SK-N-SH (cell line): ENCODE data around the gene TRIM6. TPM values are rescaled to one million over a fixed set of nuclear protein-coding genes. Genes with fewer than 3 reads are reported as not detected.

Source experiments
- CTCF ChIA-PET: fragments of 300-600, 350-600 bp; formaldehyde crosslinking; extraction: SDS; loops from one replicate; lab custom pipeline; 2021; lab: Yijun Ruan, JAX
- POLR2A ChIA-PET: fragments of 350-600 bp; sonication (Branson Sonifier 250); formaldehyde crosslinking; extraction: SDS; loops from one replicate; lab custom pipeline; 2020; ENCODE audit warnings: antibody characterized with exemption, inconsistent platforms; lab: Yijun Ruan, JAX
- DNase-seq: peaks from one replicate; pipeline ENCODE4 v3.0.0; 2012
- H2AFZ ChIP-seq: fragments of 200-600 bp; sonication (generic); 2 replicates; pipeline ENCODE4 v1.8.1; 2016; ENCODE audit warnings: antibody characterized with exemption, mild to moderate bottlenecking, low read depth
- H3F3A ChIP-seq: fragments of 200-600 bp; sonication (generic); replicated peaks from 2 replicates; pipeline ENCODE3; 2016; ENCODE audit warnings: antibody characterized with exemption, mild to moderate bottlenecking; ENCODE audit not compliant: insufficient read depth
- H3K27ac ChIP-seq, 2 experiments: fragments of 200-500 bp in 1 of 2; fragments of 200-600 bp in 1 of 2; sonication (Bioruptor generic) in 1 of 2; sonication (generic), shearing (Covaris generic) in 1 of 2; 2 replicates each; pipeline versions ENCODE4 v1.5.1 to v1.6.1; 2014 to 2016; ENCODE audit warnings: low read depth in 2 of 2, inconsistent platforms in 1 of 2, low read length in 1 of 2, mild to moderate bottlenecking in 1 of 2, mixed read lengths in 1 of 2
- H3K27me3 ChIP-seq: fragments of 200-600 bp; sonication (generic), shearing (Covaris generic); 2 replicates; pipeline ENCODE4 v1.6.1; 2016; ENCODE audit warnings: mixed run types; ENCODE audit not compliant: insufficient read depth
- H3K36me3 ChIP-seq, 2 experiments: fragments of 200-500 bp in 1 of 2; fragments of 200-600 bp in 1 of 2; sonication (Bioruptor generic) in 1 of 2; sonication (generic) in 1 of 2; replicated peaks in 1 of 2; 2 replicates each; pipeline versions ENCODE3 to v1.5.1; 2014 to 2016; ENCODE audit warnings: low read length in 1 of 2, mild to moderate bottlenecking in 1 of 2; ENCODE audit not compliant: insufficient read depth in 2 of 2, control insufficient read depth in 1 of 2
- H3K4me1 ChIP-seq, 2 experiments: fragments of 200-500 bp in 1 of 2; fragments of 200-600 bp in 1 of 2; sonication (Bioruptor generic) in 1 of 2; sonication (generic), shearing (Covaris generic) in 1 of 2; 2 replicates each; pipeline versions ENCODE4 v1.5.1 to v1.6.1; 2014 to 2016; ENCODE audit warnings: low read depth in 1 of 2, low read length in 1 of 2, mixed run types in 1 of 2; ENCODE audit not compliant: insufficient read depth in 2 of 2, control insufficient read depth in 1 of 2
- H3K4me2 ChIP-seq: fragments of 200-600 bp; sonication (generic), shearing (Covaris generic); 2 replicates; pipeline ENCODE4 v1.6.1; 2017; ENCODE audit warnings: mixed run types
- H3K4me3 ChIP-seq, 2 experiments: fragments of 200-500 bp in 1 of 2; fragments of 200-600 bp in 1 of 2; sonication (Bioruptor generic) in 1 of 2; sonication (generic), shearing (Covaris generic) in 1 of 2; 2 replicates each; pipeline versions ENCODE4 v1.5.1 to v1.8.1; 2014 to 2016; ENCODE audit warnings: low read depth in 2 of 2, inconsistent platforms in 1 of 2, low read length in 1 of 2, mild to moderate bottlenecking in 1 of 2, mixed read lengths in 1 of 2, moderate library complexity in 1 of 2
- H3K79me2 ChIP-seq: fragments of 200-600 bp; sonication (generic); 2 replicates; pipeline ENCODE4 v1.8.1; 2017; ENCODE audit warnings: mild to moderate bottlenecking; ENCODE audit not compliant: insufficient read depth
- H3K9ac ChIP-seq: fragments of 200-600 bp; sonication (generic); 2 replicates; pipeline ENCODE4 v1.6.1; 2017; ENCODE audit warnings: mixed run types
- H3K9me2 ChIP-seq: fragments of 200-600 bp; sonication (generic); 2 replicates; pipeline ENCODE4 v1.6.1; 2017; ENCODE audit warnings: mixed run types
- H3K9me3 ChIP-seq: fragments of 200-600 bp; sonication (generic); 2 replicates; pipeline ENCODE4 v1.6.1; 2017; ENCODE audit warnings: mixed run types, mild to moderate bottlenecking, moderate library complexity
- H4K20me1 ChIP-seq: fragments of 200-600 bp; sonication (generic); 2 replicates; pipeline ENCODE4 v1.6.1; 2017; ENCODE audit warnings: mild to moderate bottlenecking, mixed run types; ENCODE audit not compliant: insufficient read depth
- FOSL2 ChIP-seq: IDR thresholded peaks from 2 replicates; pipeline ENCODE4 v1.4.0; 2012; ENCODE audit warnings: low read depth, mild to moderate bottlenecking, moderate library complexity, borderline replicate concordance
- JUND ChIP-seq: IDR thresholded peaks from 2 replicates; pipeline ENCODE4 v1.4.0; 2012
- MAX ChIP-seq: IDR thresholded peaks from 2 replicates; pipeline ENCODE4 v1.4.0; 2012; ENCODE audit warnings: low read depth
- NFIC ChIP-seq: IDR thresholded peaks from 2 replicates; pipeline ENCODE4 v1.4.0; 2012; ENCODE audit warnings: borderline replicate concordance
- RAD21 ChIP-seq: IDR thresholded peaks from 2 replicates; pipeline ENCODE4 v1.6.1; 2012; ENCODE audit warnings: mild to moderate bottlenecking, low read length
- RCOR1 ChIP-seq: fragments of 150-350 bp; IDR thresholded peaks from 2 replicates; pipeline ENCODE4 v1.6.1; 2017; ENCODE audit warnings: antibody characterized with exemption, low read length
- RFX5 ChIP-seq: IDR thresholded peaks from 2 replicates; pipeline ENCODE4 v1.6.1; 2012; ENCODE audit warnings: mild to moderate bottlenecking, improper control_type of control experiment, low read length
- RXRA ChIP-seq: IDR thresholded peaks from 2 replicates; pipeline ENCODE4 v1.4.0; 2012; ENCODE audit warnings: low read depth, mild to moderate bottlenecking, borderline replicate concordance
- SMC3 ChIP-seq: IDR thresholded peaks from 2 replicates; pipeline ENCODE4 v1.6.1; 2012; ENCODE audit warnings: low read depth, low read length, improper control_type of control experiment
- TAF1 ChIP-seq: IDR thresholded peaks from 2 replicates; pipeline ENCODE4 v1.6.1; 2012; ENCODE audit warnings: low read depth, mild to moderate bottlenecking, low read length, moderate library complexity, borderline replicate concordance
- TCF12 ChIP-seq: IDR thresholded peaks from 2 replicates; pipeline ENCODE4 v1.4.0; 2012
- TEAD4 ChIP-seq: IDR thresholded peaks from 2 replicates; pipeline ENCODE4 v1.4.0; 2012; ENCODE audit warnings: mild to moderate bottlenecking, borderline replicate concordance; ENCODE audit not compliant: insufficient read depth
- YY1 ChIP-seq: IDR thresholded peaks from 2 replicates; pipeline ENCODE4 v1.4.0; 2012; ENCODE audit warnings: low read depth, mild to moderate bottlenecking
- WGBS: methylation state at CpG from one replicate; pipeline ENCODE4 v1.1.6; 2017; ENCODE audit warnings: low lambda C conversion rate; 5-methylcytosine and 5-hydroxymethylcytosine counted together
- polyA plus RNA-seq, 3 experiments: library from polyadenylated mRNA; depleted of rRNA; stranded (reverse); fragments of >200 nt; gene quantifications; 2 replicates each; pipeline ENCODE4 v1.2.3, GENCODE V29; 2012
- TF ChIP-seq, protein P1 (sequence below): fragments of 200-600 bp; sonication (generic); IDR thresholded peaks from 2 replicates; pipeline ENCODE4 v1.6.1; 2017; ENCODE audit warnings: antibody characterized with exemption, mild to moderate bottlenecking, moderate library complexity
- TF ChIP-seq, protein P2 (sequence below): fragments of 150-350 bp; IDR thresholded peaks from 2 replicates; pipeline ENCODE4 v1.6.1; 2016; ENCODE audit warnings: mild to moderate bottlenecking, low read depth, low read length
- TF ChIP-seq, protein P3 (sequence below): fragments of 150-350 bp; IDR thresholded peaks from 2 replicates; pipeline ENCODE4 v1.6.1; 2017; ENCODE audit warnings: antibody characterized with exemption, low read length, low read depth, borderline replicate concordance

The TRIM6 gene
- polyA plus RNA-seq, 1 of the 3 experiments (the other 2 are of a cell fraction), result 0.46 TPM

DNA sequence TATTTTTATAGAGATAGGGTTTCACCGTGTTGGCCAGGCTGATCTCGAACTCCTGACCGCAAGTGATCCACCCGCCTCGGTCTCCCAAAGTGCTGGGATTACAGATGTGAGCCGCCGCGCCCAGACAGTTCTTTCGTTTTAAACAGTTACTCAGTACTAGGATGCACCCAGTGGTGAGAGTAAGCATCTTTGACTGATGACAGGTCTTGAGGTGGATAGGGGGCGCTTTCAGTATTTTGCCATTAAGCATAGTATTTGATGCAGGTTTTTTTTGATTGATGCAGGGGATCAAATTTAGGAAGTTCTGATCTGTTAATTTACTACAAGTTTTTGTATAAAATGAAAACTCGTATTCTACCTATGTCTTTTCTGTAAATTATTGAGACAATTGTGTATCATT, 15.2 kb downstream of the TRIM6 start:
- H3K9me2 ChIP-seq, result no peaks in the 10 kb centered on the region
- DNase-seq, result no peak
- H3F3A ChIP-seq, result no peaks in the 10 kb centered on the region
- H4K20me1 ChIP-seq, result no peaks in the 10 kb centered on the region
- H3K79me2 ChIP-seq, result no peaks in the 10 kb centered on the region
- WGBS, result under 1% methylated on average over 11 of the region's 11 CpGs
- no peak overlapping the region for H3K4me2 ChIP-seq
- H3K9ac ChIP-seq, result no peak overlapping the region
- H3K27me3 ChIP-seq, result peaks cover 37% of the 10 kb centered on the region; the same call in 1 of the 2 replicates
- no peak overlapping the region for H2AFZ ChIP-seq
- no peak overlapping the region for H3K4me3 ChIP-seq
- no peaks in the 10 kb centered on the region for H3K36me3 ChIP-seq
- TF ChIP-seq, protein P1, sequence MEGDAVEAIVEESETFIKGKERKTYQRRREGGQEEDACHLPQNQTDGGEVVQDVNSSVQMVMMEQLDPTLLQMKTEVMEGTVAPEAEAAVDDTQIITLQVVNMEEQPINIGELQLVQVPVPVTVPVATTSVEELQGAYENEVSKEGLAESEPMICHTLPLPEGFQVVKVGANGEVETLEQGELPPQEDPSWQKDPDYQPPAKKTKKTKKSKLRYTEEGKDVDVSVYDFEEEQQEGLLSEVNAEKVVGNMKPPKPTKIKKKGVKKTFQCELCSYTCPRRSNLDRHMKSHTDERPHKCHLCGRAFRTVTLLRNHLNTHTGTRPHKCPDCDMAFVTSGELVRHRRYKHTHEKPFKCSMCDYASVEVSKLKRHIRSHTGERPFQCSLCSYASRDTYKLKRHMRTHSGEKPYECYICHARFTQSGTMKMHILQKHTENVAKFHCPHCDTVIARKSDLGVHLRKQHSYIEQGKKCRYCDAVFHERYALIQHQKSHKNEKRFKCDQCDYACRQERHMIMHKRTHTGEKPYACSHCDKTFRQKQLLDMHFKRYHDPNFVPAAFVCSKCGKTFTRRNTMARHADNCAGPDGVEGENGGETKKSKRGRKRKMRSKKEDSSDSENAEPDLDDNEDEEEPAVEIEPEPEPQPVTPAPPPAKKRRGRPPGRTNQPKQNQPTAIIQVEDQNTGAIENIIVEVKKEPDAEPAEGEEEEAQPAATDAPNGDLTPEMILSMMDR, result peak; percentile 50
- TF ChIP-seq TEAD4, result no peak
- no peak for TF ChIP-seq YY1
- ChIA-PET CTCF (no interaction called here), POLR2A (no interaction called here)
- no peaks in the 10 kb centered on the region for H3K9me3 ChIP-seq
- no peak overlapping the region for H3K27ac ChIP-seq
- H3K4me1 ChIP-seq, result no peaks in the 10 kb centered on the region

- Histone ChIP-seq H3F3A (peaks cover 16% of the 10 kb centered on the region), H4K20me1 (no peaks in the 10 kb centered on the region), H3K79me2 (no peaks in the 10 kb centered on the region), H3K4me3 (no peak overlapping the region), H3K36me3 (no peaks in the 10 kb centered on the region), H3K27ac (peak overlapping the region in 1 of 2 experiments; percentile 50; a peak in 2 of 4 replicates), H3K9me2 (no peaks in the 10 kb centered on the region), H3K4me2 (no peak overlapping the region), H3K27me3 (peaks cover 10% of the 10 kb centered on the region; the same call in 1 of the 2 replicates), H2AFZ (no peak overlapping the region)
- CTCF ChIA-PET, result no interaction called here
- no peak for DNase-seq
- 9% methylated on average over 3 of the region's 3 CpGs for WGBS
- TF ChIP-seq RCOR1 (no peak), RFX5 (no peak), SMC3 (no peak), MAX (no peak), JUND (no peak)
- TF ChIP-seq, all 33 proteins: peak for 0
- Histone ChIP-seq H3K4me1 (no peaks in the 10 kb centered on the region), H3K9me3 (no peaks in the 10 kb centered on the region), H3K9ac (no peak overlapping the region)
- POLR2A ChIA-PET, result no interaction called here
Observed at GRCh38 chr11:5618807-5619206, 22.4 kb downstream of the TRIM6 start.

DNA sequence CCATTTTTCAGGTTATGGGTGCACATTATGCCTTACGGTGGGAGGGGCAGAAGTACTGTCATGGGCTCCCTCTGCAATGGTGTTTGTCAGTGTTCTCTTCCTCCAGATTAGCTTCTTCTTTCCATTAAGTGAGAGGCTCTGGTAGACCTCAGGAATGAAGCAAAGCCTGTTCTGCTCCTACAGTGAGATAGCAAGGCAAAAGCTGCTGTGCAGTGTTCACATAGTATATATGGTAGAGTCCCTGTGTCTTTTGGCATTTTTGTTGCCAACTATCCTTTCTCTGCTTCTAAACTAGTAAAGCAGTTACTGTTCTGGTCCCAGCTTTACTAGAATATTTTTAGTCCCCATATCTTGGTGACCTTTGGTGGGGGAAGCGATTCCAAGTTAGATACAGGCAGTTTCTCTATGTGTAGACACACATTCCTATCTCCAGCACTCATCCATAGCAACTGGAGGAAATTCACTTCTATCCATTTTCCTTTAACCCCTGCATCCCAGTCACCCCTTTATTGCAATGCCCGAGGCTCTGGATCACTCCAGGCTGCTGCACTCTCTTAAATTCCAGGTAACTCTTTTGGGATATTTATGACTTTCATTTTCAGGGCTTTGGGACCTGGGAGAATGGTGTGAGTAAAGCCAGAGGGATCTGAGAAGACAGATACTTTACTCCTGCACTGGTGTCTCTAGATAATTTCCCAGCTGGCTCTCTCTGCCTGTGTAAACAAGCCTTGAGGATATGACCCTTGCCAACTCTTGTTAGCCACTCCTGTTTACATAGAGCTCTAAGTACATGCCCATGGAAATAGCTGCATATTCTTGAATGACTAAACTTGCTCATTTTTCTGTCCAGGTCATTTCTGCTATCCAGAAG, 24.4 kb downstream of the TRIM6 start:
- H3K27ac ChIP-seq, result peak overlapping the region in 1 of 2 experiments; percentile 77; a peak in 2 of 4 replicates
- H3K9ac ChIP-seq, result peak overlapping the region; percentile 15; the same call in 1 of the 2 replicates
- WGBS, result 2% methylated on average over 3 of the region's 3 CpGs
- no peak for TF ChIP-seq RAD21
- TF ChIP-seq FOSL2, result no peak
- no peak for TF ChIP-seq NFIC
- TF ChIP-seq, protein P2, sequence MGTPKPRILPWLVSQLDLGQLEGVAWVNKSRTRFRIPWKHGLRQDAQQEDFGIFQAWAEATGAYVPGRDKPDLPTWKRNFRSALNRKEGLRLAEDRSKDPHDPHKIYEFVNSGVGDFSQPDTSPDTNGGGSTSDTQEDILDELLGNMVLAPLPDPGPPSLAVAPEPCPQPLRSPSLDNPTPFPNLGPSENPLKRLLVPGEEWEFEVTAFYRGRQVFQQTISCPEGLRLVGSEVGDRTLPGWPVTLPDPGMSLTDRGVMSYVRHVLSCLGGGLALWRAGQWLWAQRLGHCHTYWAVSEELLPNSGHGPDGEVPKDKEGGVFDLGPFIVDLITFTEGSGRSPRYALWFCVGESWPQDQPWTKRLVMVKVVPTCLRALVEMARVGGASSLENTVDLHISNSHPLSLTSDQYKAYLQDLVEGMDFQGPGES, result no peak
- TF ChIP-seq TAF1, result no peak
- TF ChIP-seq, protein P3, sequence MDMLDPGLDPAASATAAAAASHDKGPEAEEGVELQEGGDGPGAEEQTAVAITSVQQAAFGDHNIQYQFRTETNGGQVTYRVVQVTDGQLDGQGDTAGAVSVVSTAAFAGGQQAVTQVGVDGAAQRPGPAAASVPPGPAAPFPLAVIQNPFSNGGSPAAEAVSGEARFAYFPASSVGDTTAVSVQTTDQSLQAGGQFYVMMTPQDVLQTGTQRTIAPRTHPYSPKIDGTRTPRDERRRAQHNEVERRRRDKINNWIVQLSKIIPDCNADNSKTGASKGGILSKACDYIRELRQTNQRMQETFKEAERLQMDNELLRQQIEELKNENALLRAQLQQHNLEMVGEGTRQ, result no peak
- no peak for TF ChIP-seq RCOR1
- TF ChIP-seq RXRA, result no peak
- TF ChIP-seq TCF12, result no peak
- no peaks in the 10 kb centered on the region for H4K20me1 ChIP-seq
- H3K36me3 ChIP-seq, result no peaks in the 10 kb centered on the region
- H3K9me2 ChIP-seq, result no peaks in the 10 kb centered on the region
- no peaks in the 10 kb centered on the region for H3K9me3 ChIP-seq
- H2AFZ ChIP-seq, result peak overlapping the region; percentile 12
- H3F3A ChIP-seq, result peaks cover 16% of the 10 kb centered on the region
- no peak for DNase-seq
- H3K79me2 ChIP-seq, result no peaks in the 10 kb centered on the region
- no peaks in the 10 kb centered on the region for H3K4me1 ChIP-seq
- ChIA-PET CTCF (no interaction called here), POLR2A (no interaction called here)
- H3K27me3 ChIP-seq, result peaks cover 7% of the 10 kb centered on the region; the same call in 1 of the 2 replicates
- no peak overlapping the region for H3K4me3 ChIP-seq
- H3K4me2 ChIP-seq, result peak overlapping the region; percentile 63; the same call in 1 of the 2 replicates
